Activated CD4-positive, CD25-positive, alpha-beta regulatory T cell treated with anti-CD3 and anti-CD28 coated beads, Interleukin-2, amount 50 U/mL, for 16 hours (primary cell): Measurements from ENCODE around the gene MATN1.
"Not testable (repeated sequence)": the region's sequence is repeated elsewhere in the genome, so short reads cannot be mapped to it uniquely, and the experiment has no call there.

Source experiments
- DNase-seq: peaks from one replicate; pipeline ENCODE4 v3.0.0-alpha.2; 2020; ENCODE audit warnings: low read depth, low spot score

Gene MATN1

GRCh38 chr1:30699762-30700161 is 23.6 kb downstream of the MATN1 start:
- no peak for DNase-seq

- DNase-seq = no peak
Observed at GRCh38 chr1:30698401-30698981, 24.9 kb downstream of the MATN1 start.

GRCh38 chr1:30697571-30698376 is 25.6 kb downstream of the MATN1 start:
- no peak for DNase-seq

GRCh38 chr1:30696831-30697230 is 26.6 kb downstream of the MATN1 start:
- no peak for DNase-seq

GRCh38 chr1:30695439-30695841 is 27.9 kb downstream of the MATN1 start:
- no peak for DNase-seq

GRCh38 chr1:30694280-30695175 is 28.9 kb downstream of the MATN1 start:
- DNase-seq = no peak

GRCh38 chr1:30693822-30694221 is 29.6 kb downstream of the MATN1 start:
- DNase-seq = no peak

GRCh38 chr1:30693366-30693765 is 30.0 kb downstream of the MATN1 start:
- DNase-seq = no peak

- DNase-seq = no peak
Observed at GRCh38 chr1:30692948-30693301, 30.5 kb downstream of the MATN1 start.

GRCh38 chr1:30692201-30692947 is 31.0 kb downstream of the MATN1 start:
- DNase-seq = no peak

- DNase-seq = no peak
Observed at GRCh38 chr1:30691480-30691879, 31.9 kb downstream of the MATN1 start.

GRCh38 chr1:30689901-30690645 is 33.3 kb downstream of the MATN1 start:
- no peak for DNase-seq

- DNase-seq = no peak
Observed at GRCh38 chr1:30688920-30689794, 34.2 kb downstream of the MATN1 start.

GRCh38 chr1:30688516-30688915 is 34.9 kb downstream of the MATN1 start:
- not testable (repeated sequence) for DNase-seq

- DNase-seq = no peak
Observed at GRCh38 chr1:30687886-30688285, 35.5 kb downstream of the MATN1 start.

- no peak for DNase-seq
Observed at GRCh38 chr1:30686236-30686935, 37.0 kb downstream of the MATN1 start.

- DNase-seq = no peak
Observed at GRCh38 chr1:30685796-30686165, 37.6 kb downstream of the MATN1 start.

GRCh38 chr1:30684881-30685795 is 38.2 kb downstream of the MATN1 start:
- no peak for DNase-seq
